GM11168 (cell line): ENCODE results near the gene ROR1.
"Not testable (repeated sequence)": the region's sequence is repeated elsewhere in the genome, so short reads cannot be mapped to it uniquely, and the experiment has no call there.

Experiments used
- in situ Hi-C: fragments of 300-500 bp; cut with MboI; formaldehyde crosslinking; loops from one replicate; pipeline ENCODE4 v1.12.0; 2022; ENCODE audit warnings: low sequenced_read_pairs; ENCODE audit not compliant: unreplicated experiment

ROR1 gene

GRCh38 chr1:63818567-63819325 is 44.9 kb downstream of the ROR1 start:
- in situ Hi-C loops: no loop called here

GRCh38 chr1:63819795-63820194 is 46.0 kb downstream of the ROR1 start:
- in situ Hi-C loops: no loop called here

- in situ Hi-C loops: no loop called here
Observed at GRCh38 chr1:63821091-63822005, 47.5 kb downstream of the ROR1 start.

- in situ Hi-C loops: no loop called here
Observed at GRCh38 chr1:63822540-63822939, 48.7 kb downstream of the ROR1 start.

GRCh38 chr1:63824451-63824850 is 50.6 kb downstream of the ROR1 start:
- in situ Hi-C loops: no loop called here

- in situ Hi-C loops: no loop called here
Observed at GRCh38 chr1:63825111-63825510, 51.3 kb downstream of the ROR1 start.

- in situ Hi-C loops: not testable (repeated sequence)
Observed at GRCh38 chr1:63826246-63826861, 52.5 kb downstream of the ROR1 start.

- in situ Hi-C loops: no loop called here
Observed at GRCh38 chr1:63827411-63828321, 53.8 kb downstream of the ROR1 start.

GRCh38 chr1:63828322-63829044 is 54.7 kb downstream of the ROR1 start:
- in situ Hi-C loops: no loop called here

GRCh38 chr1:63829349-63830327 is 55.8 kb downstream of the ROR1 start:
- in situ Hi-C loops: no loop called here

GRCh38 chr1:63831409-63831808 is 57.6 kb downstream of the ROR1 start:
- in situ Hi-C loops: no loop called here

- in situ Hi-C loops: no loop called here
Observed at GRCh38 chr1:63833363-63834119, 59.7 kb downstream of the ROR1 start.

GRCh38 chr1:63835128-63835527 is 61.3 kb downstream of the ROR1 start:
- in situ Hi-C loops: no loop called here

GRCh38 chr1:63836374-63836773 is 62.6 kb downstream of the ROR1 start:
- in situ Hi-C loops: no loop called here

GRCh38 chr1:63836830-63837229 is 63.0 kb downstream of the ROR1 start:
- in situ Hi-C loops: no loop called here

- in situ Hi-C loops: no loop called here
Observed at GRCh38 chr1:63843010-63843409, 69.2 kb downstream of the ROR1 start.

GRCh38 chr1:63843884-63844283 is 70.1 kb downstream of the ROR1 start:
- in situ Hi-C loops: no loop called here
